ENCODE data around the gene LDHA.

Gene LDHA

DNA sequence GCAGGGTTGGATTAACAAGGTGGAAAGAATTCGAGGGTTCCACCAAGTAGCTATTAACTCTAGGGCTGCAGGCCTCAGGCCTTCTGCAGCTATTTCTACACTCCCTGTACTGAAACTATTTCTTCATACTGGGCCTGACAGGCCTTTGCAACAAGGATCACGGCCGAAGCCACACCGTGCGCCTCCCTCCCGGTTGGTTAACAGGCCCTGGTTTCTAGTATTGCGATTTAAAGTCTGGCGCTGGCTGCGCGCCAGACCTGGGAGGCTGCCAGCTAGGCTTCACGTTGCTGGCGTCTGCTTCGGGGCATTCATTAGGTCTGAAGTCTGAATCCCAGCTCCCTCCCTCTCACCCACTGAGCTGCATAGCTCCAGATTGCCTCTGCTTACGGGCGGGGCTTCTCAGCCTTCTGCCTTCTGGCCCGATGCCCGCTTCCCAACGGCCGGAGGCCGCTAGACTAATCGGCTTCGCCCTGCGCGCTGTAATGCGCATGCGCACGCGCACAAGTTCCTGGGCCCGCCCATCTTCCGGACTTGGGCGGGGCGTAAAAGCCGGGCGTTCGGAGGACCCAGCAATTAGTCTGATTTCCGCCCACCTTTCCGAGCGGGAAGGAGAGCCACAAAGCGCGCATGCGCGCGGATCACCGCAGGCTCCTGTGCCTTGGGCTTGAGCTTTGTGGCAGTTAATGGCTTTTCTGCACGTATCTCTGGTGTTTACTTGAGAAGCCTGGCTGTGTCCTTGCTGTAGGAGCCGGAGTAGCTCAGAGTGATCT lies 1.6 kb downstream of the LDHA start (continued):
- TF ChIP-seq ZNF830 (tag by site-specific recombination; IDR thresholded peaks at IDR 0.05; ENCODE audit: low read depth) (no peak), ZFP69B (tag by site-specific recombination; IDR thresholded peaks at IDR 0.05) (no peak), SCRT2 (tag by site-specific recombination; IDR thresholded peaks at IDR 0.05) (no peak), ZNF529 (tag by site-specific recombination; IDR thresholded peaks at IDR 0.05; ENCODE audit: insufficient replicate concordance) (no peak), ZSCAN23 (tag by site-specific recombination; IDR thresholded peaks at IDR 0.05) (no peak), PRDM2 (tag by site-specific recombination; IDR thresholded peaks at IDR 0.05; ENCODE audit: borderline replicate concordance) (no peak), KLF10 (tag by site-specific recombination; IDR thresholded peaks at IDR 0.05) (peak; percentile 38; the same call in 1 of the 2 replicates), ZBTB6 (tag by site-specific recombination; IDR thresholded peaks at IDR 0.05) (0 out of 2 replicates have a peak, but pooled peaks have one; percentile 43), ZNF148 (tag by site-specific recombination; IDR thresholded peaks at IDR 0.05; ENCODE audit: borderline replicate concordance) (no peak), ZNF433 (tag by site-specific recombination; IDR thresholded peaks at IDR 0.05; ENCODE audit: low read depth) (no peak), ZNF560 (tag by site-specific recombination; IDR thresholded peaks at IDR 0.05; ENCODE audit: borderline replicate concordance) (no peak), ZBTB10 (tag by site-specific recombination; IDR thresholded peaks at IDR 0.05) (no peak)
- TF ChIP-seq, protein P1, sequence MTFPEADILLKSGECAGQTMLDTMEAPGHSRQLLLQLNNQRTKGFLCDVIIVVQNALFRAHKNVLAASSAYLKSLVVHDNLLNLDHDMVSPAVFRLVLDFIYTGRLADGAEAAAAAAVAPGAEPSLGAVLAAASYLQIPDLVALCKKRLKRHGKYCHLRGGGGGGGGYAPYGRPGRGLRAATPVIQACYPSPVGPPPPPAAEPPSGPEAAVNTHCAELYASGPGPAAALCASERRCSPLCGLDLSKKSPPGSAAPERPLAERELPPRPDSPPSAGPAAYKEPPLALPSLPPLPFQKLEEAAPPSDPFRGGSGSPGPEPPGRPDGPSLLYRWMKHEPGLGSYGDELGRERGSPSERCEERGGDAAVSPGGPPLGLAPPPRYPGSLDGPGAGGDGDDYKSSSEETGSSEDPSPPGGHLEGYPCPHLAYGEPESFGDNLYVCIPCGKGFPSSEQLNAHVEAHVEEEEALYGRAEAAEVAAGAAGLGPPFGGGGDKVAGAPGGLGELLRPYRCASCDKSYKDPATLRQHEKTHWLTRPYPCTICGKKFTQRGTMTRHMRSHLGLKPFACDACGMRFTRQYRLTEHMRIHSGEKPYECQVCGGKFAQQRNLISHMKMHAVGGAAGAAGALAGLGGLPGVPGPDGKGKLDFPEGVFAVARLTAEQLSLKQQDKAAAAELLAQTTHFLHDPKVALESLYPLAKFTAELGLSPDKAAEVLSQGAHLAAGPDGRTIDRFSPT (tag by site-specific recombination; IDR thresholded peaks at IDR 0.05) = peak; percentile 24; the same call in 1 of the 2 replicates
- TF ChIP-seq, protein P2, sequence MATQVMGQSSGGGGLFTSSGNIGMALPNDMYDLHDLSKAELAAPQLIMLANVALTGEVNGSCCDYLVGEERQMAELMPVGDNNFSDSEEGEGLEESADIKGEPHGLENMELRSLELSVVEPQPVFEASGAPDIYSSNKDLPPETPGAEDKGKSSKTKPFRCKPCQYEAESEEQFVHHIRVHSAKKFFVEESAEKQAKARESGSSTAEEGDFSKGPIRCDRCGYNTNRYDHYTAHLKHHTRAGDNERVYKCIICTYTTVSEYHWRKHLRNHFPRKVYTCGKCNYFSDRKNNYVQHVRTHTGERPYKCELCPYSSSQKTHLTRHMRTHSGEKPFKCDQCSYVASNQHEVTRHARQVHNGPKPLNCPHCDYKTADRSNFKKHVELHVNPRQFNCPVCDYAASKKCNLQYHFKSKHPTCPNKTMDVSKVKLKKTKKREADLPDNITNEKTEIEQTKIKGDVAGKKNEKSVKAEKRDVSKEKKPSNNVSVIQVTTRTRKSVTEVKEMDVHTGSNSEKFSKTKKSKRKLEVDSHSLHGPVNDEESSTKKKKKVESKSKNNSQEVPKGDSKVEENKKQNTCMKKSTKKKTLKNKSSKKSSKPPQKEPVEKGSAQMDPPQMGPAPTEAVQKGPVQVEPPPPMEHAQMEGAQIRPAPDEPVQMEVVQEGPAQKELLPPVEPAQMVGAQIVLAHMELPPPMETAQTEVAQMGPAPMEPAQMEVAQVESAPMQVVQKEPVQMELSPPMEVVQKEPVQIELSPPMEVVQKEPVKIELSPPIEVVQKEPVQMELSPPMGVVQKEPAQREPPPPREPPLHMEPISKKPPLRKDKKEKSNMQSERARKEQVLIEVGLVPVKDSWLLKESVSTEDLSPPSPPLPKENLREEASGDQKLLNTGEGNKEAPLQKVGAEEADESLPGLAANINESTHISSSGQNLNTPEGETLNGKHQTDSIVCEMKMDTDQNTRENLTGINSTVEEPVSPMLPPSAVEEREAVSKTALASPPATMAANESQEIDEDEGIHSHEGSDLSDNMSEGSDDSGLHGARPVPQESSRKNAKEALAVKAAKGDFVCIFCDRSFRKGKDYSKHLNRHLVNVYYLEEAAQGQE (tag by site-specific recombination; IDR thresholded peaks at IDR 0.05) = no peak
- TF ChIP-seq, protein P3, sequence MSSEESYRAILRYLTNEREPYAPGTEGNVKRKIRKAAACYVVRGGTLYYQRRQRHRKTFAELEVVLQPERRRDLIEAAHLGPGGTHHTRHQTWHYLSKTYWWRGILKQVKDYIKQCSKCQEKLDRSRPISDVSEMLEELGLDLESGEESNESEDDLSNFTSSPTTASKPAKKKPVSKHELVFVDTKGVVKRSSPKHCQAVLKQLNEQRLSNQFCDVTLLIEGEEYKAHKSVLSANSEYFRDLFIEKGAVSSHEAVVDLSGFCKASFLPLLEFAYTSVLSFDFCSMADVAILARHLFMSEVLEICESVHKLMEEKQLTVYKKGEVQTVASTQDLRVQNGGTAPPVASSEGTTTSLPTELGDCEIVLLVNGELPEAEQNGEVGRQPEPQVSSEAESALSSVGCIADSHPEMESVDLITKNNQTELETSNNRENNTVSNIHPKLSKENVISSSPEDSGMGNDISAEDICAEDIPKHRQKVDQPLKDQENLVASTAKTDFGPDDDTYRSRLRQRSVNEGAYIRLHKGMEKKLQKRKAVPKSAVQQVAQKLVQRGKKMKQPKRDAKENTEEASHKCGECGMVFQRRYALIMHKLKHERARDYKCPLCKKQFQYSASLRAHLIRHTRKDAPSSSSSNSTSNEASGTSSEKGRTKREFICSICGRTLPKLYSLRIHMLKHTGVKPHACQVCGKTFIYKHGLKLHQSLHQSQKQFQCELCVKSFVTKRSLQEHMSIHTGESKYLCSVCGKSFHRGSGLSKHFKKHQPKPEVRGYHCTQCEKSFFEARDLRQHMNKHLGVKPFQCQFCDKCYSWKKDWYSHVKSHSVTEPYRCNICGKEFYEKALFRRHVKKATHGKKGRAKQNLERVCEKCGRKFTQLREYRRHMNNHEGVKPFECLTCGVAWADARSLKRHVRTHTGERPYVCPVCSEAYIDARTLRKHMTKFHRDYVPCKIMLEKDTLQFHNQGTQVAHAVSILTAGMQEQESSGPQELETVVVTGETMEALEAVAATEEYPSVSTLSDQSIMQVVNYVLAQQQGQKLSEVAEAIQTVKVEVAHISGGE (tag by site-specific recombination; conservative IDR thresholded peaks at IDR 0.05; ENCODE audit: low read depth) = no peak
